ENCODE results near the gene VPS13D.

DNA sequence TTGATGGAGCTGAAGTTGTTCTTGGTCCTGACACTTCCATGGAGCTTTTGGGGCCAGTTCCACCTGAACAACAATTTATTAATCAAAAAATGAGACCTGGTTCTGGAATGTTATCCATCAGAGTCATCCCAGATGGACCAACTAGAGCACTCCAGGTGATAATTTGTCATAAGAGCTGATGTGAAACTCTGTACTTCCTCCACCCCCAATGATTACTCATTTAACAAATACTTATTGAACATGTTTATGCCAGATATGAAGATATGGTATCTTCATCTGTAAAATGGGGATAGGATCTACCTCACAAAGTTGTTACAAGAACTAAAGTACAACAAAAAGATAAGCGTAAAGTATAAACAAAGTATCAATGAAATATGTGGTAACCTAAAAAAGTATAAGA is 153.2 kb downstream of the VPS13D start:
- no peak for TF ChIP-seq MAX (IDR thresholded peaks at IDR 0.05)
- TF ChIP-seq YY1 (IDR thresholded peaks at IDR 0.05; ENCODE audit: low read depth): no peak
- no peak for TF ChIP-seq FOXM1 (IDR thresholded peaks at IDR 0.05; ENCODE audit: borderline replicate concordance, low read depth)
- TF ChIP-seq TCF12 (IDR thresholded peaks at IDR 0.05; ENCODE audit: low read depth): no peak
- TF ChIP-seq CREB1 (IDR thresholded peaks at IDR 0.05; ENCODE audit: low read depth): no peak
- no peak for TF ChIP-seq CEBPB (IDR thresholded peaks at IDR 0.05)
- no peak for TF ChIP-seq EP300 (IDR thresholded peaks at IDR 0.05; ENCODE audit: borderline replicate concordance)
- TF ChIP-seq ZBTB7A (IDR thresholded peaks at IDR 0.05; ENCODE audit: low read depth): no peak
- TF ChIP-seq EGR1 (IDR thresholded peaks at IDR 0.05): no peak
- no peak for TF ChIP-seq TAF1 (IDR thresholded peaks at IDR 0.05; ENCODE audit: low read depth)
- no peak for TF ChIP-seq NFIC (IDR thresholded peaks at IDR 0.05)
- TF ChIP-seq REST (IDR thresholded peaks at IDR 0.05; ENCODE audit: low read depth): no peak
